ENCODE measurements around the gene TMC6. TPM values are rescaled to one million over a fixed set of nuclear protein-coding genes. Genes with fewer than 3 reads are reported as not detected.
A peak's percentile ranks its signal among the peaks of the same experiment; 100 is the strongest.

Gene TMC6
- total and polyA plus RNA-seq, 4 donors: 7.7 to 61.9 (median 13.3) TPM

DNA sequence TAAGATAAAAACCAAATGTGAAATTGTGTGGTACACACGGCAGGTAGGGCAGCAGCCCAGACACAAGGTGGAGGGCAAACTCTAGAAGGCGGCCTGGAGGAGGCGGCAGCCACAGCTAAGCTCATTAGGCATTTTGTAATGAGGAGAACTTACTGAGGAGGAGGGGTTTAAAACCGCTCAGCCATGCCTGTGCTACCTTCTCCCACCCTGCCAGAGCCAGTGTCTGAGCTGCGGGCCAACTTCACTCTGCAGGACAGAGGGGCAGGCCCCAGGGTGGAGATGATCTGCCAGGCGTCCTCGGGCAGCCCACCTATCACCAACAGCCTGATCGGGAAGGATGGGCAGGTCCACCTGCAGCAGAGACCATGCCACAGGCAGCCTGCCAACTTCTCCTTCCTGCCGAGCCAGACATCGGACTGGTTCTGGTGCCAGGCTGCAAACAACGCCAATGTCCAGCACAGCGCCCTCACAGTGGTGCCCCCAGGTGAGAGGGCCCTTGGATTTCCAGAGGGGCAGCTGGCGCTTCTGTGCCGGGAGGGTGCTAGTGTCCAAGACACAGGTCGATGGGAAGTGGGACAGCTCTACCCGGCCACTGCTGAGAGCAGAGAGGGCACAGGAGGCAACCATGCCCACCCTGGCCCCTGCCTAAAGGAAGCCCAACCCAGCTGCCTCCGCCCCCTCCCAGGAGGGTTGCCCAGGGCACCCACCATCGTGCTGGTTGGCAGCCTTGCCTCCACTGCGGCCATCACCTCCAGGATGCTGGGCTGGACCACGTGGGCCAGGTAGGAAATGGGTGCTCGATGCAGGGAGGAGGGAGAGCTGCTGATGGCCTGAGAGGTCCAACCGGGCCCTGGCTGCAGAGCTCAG is 35.6 kb upstream of the TMC6 start:
- 72% methylated on average over 22 of the region's 22 CpGs for WGBS
- Histone ChIP-seq H3K27ac (ENCODE audit: low read depth in 1 of 2, low read length in 2 of 2) (no peak overlapping the region), H3K36me3 (ENCODE audit: control insufficient read depth in 4 of 4, insufficient read depth in 3 of 4, low read depth in 1 of 4, low read length in 3 of 4) (no peaks in the 10 kb centered on the region), H3K4me3 (ENCODE audit: low read depth in 1 of 3, low read length in 3 of 3) (no peak overlapping the region), H3K9me3 (ENCODE audit: control insufficient read depth in 4 of 4, low read length in 3 of 4) (no peaks in the 10 kb centered on the region), H3K27me3 (ENCODE audit: control insufficient read depth in 4 of 4, insufficient read depth in 4 of 4, low read length in 3 of 4) (no peaks in the 10 kb centered on the region), H3K9ac (ENCODE audit: low read depth in 1 of 2, low read length in 2 of 2) (no peak overlapping the region), H3K4me1 (ENCODE audit: control insufficient read depth in 4 of 4, insufficient read depth in 4 of 4, low read length in 3 of 4) (peaks cover 0 to 4% (median 4%) of the 10 kb centered on the region in 4 donors)
- DNase-seq (ENCODE audit: low spot score): no peak
- no peak for TF ChIP-seq RXRA (IDR thresholded peaks at IDR 0.05)

GRCh38 chr17:78159575-78160158 is 31.1 kb upstream of the TMC6 start:
- TF ChIP-seq SP1 (IDR thresholded peaks at IDR 0.05): peak; percentile 51
- TF ChIP-seq FOXA2 (IDR thresholded peaks at IDR 0.05): no peak
- TF ChIP-seq HNF4A (conservative IDR thresholded peaks at IDR 0.05): peak in 1 of 2 donors; percentile 37
- 61% methylated on average over 10 of the region's 10 CpGs for WGBS
- DNase-seq (ENCODE audit: low spot score): no peak
- H3K36me3 ChIP-seq (ENCODE audit: control insufficient read depth in 4 of 4, insufficient read depth in 3 of 4, low read depth in 1 of 4, low read length in 3 of 4): no peaks in the 10 kb centered on the region
- H3K9ac ChIP-seq (ENCODE audit: low read depth in 1 of 2, low read length in 2 of 2): no peak overlapping the region
- H3K27ac ChIP-seq (ENCODE audit: low read depth in 1 of 2, low read length in 2 of 2): no peak overlapping the region
- H3K27me3 ChIP-seq (ENCODE audit: control insufficient read depth in 4 of 4, insufficient read depth in 4 of 4, low read length in 3 of 4): no peaks in the 10 kb centered on the region
- H3K4me3 ChIP-seq (ENCODE audit: low read depth in 1 of 3, low read length in 3 of 3): no peak overlapping the region
- H3K4me1 ChIP-seq (ENCODE audit: control insufficient read depth in 4 of 4, insufficient read depth in 4 of 4, low read length in 3 of 4): no peaks in the 10 kb centered on the region
- no peaks in the 10 kb centered on the region for H3K9me3 ChIP-seq (ENCODE audit: control insufficient read depth in 4 of 4, low read length in 3 of 4)

DNA sequence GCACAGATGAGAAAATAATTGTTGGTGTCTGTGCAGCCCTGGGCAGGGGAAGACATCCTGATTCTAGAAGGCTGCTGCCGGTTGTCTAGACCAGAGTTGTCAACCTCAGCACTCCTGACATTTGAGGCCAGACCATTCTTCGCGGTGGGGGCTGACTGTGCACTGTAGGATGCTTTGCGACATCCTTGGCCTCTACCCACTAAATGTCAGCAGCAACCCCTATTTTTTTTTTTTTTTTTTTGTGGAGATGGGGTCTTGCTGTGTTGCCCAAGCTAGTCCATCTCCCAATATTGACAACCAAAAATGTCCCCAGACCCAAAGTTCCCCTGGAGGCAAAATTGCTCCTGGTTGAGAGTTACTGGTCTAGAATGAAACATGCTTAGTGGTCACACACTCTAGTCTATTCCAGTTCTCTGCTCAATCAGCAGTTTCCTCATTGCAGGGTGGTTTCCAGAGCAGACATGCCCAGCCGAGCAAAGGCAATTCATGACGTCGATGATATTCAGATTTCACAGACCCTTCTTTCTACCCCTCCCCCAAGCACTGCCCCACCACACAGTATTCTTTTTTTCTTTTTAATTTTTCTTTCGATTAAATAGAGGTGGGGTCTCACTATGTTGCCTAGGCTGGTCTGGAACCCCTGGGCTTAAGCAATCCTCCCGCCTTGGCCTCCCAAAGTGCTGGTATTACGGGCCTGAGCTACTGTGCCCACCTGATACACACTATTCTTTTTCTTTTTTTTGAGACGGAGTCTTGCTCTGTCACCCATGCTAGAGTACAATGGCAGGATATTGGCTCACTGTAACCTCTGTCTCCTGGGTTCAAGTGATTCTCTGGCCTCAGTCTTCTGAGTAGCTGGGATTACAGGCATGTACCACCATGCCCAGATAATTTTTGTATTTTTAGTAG is 26.6 kb upstream of the TMC6 start:
- H3K36me3 ChIP-seq (ENCODE audit: control insufficient read depth in 4 of 4, insufficient read depth in 3 of 4, low read depth in 1 of 4, low read length in 3 of 4): no peaks in the 10 kb centered on the region
- no peak for TF ChIP-seq TAF1 (conservative IDR thresholded peaks at IDR 0.05)
- no peak for TF ChIP-seq HNF4A (conservative IDR thresholded peaks at IDR 0.05)
- TF ChIP-seq MAX (IDR thresholded peaks at IDR 0.05): no peak
- no peak for TF ChIP-seq FOXA2 (IDR thresholded peaks at IDR 0.05)
- no peak for TF ChIP-seq HNF4G (IDR thresholded peaks at IDR 0.05)
- TF ChIP-seq EGR1 (IDR thresholded peaks at IDR 0.05; ENCODE audit: low read depth in 2 of 2): no peak
- no peak for TF ChIP-seq JUND (IDR thresholded peaks at IDR 0.05)
- H3K27me3 ChIP-seq (ENCODE audit: control insufficient read depth in 4 of 4, insufficient read depth in 4 of 4, low read length in 3 of 4): no peaks in the 10 kb centered on the region
- no peak overlapping the region for H3K27ac ChIP-seq (ENCODE audit: low read depth in 1 of 2, low read length in 2 of 2)
- H3K9ac ChIP-seq (ENCODE audit: low read depth in 1 of 2, low read length in 2 of 2): no peak overlapping the region
- peaks cover 3 to 7% (median 6%) of the 10 kb centered on the region in 4 donors for H3K4me1 ChIP-seq (ENCODE audit: control insufficient read depth in 4 of 4, insufficient read depth in 4 of 4, low read length in 3 of 4)
- no peak overlapping the region for H3K4me3 ChIP-seq (ENCODE audit: low read depth in 1 of 3, low read length in 3 of 3)
- DNase-seq (ENCODE audit: low spot score): no peak
- 78% methylated on average over 11 of the region's 11 CpGs for WGBS
- no peaks in the 10 kb centered on the region for H3K9me3 ChIP-seq (ENCODE audit: control insufficient read depth in 4 of 4, low read length in 3 of 4)

GRCh38 chr17:78151514-78152008 is 23.0 kb upstream of the TMC6 start:
- Histone ChIP-seq H3K4me1 (ENCODE audit: control insufficient read depth in 4 of 4, insufficient read depth in 4 of 4, low read length in 3 of 4) (peaks cover 3 to 7% (median 6%) of the 10 kb centered on the region in 4 donors), H3K27ac (ENCODE audit: low read depth in 1 of 2, low read length in 2 of 2) (no peak overlapping the region), H3K27me3 (ENCODE audit: control insufficient read depth in 4 of 4, insufficient read depth in 4 of 4, low read length in 3 of 4) (no peaks in the 10 kb centered on the region), H3K9me3 (ENCODE audit: control insufficient read depth in 4 of 4, low read length in 3 of 4) (no peaks in the 10 kb centered on the region), H3K4me3 (ENCODE audit: low read depth in 1 of 3, low read length in 3 of 3) (no peak overlapping the region), H3K36me3 (ENCODE audit: control insufficient read depth in 4 of 4, insufficient read depth in 3 of 4, low read depth in 1 of 4, low read length in 3 of 4) (no peaks in the 10 kb centered on the region), H3K9ac (ENCODE audit: low read depth in 1 of 2, low read length in 2 of 2) (no peak overlapping the region)
- TF ChIP-seq HNF4A (conservative IDR thresholded peaks at IDR 0.05) (peak in 1 of 2 donors; percentile 14), HNF4G (IDR thresholded peaks at IDR 0.05) (no peak), SP1 (IDR thresholded peaks at IDR 0.05) (peak; percentile 52)
- 56% methylated on average over 7 of the region's 7 CpGs for WGBS
- no peak for DNase-seq (ENCODE audit: low spot score)
